ENCODE results near the gene PLB1.

GRCh38 chr2:28447943-28448792, 47.7 kb upstream of the PLB1 start:
- TF ChIP-seq EP300 (IDR thresholded peaks at IDR 0.05; ENCODE audit: borderline replicate concordance) (no peak), MAX (IDR thresholded peaks at IDR 0.05) (no peak), FOXM1 (IDR thresholded peaks at IDR 0.05; ENCODE audit: borderline replicate concordance, low read depth) (no peak), TEAD4 (IDR thresholded peaks at IDR 0.05) (no peak), EGR1 (IDR thresholded peaks at IDR 0.05) (no peak), TAF1 (IDR thresholded peaks at IDR 0.05; ENCODE audit: low read depth) (no peak)
